GM19043 (cell line): Measurements from ENCODE around the gene EXOC3L1.
A peak's percentile ranks its signal among the peaks of the same experiment; 100 is the strongest.

ENCODE experiments used
- ATAC-seq: cut with Tn5 transposase; IDR thresholded peaks from one replicate; pipeline ENCODE4 v1.9.1; 2021; ENCODE audit warnings: low read depth; ENCODE audit not compliant: unreplicated experiment

EXOC3L1 gene

DNA sequence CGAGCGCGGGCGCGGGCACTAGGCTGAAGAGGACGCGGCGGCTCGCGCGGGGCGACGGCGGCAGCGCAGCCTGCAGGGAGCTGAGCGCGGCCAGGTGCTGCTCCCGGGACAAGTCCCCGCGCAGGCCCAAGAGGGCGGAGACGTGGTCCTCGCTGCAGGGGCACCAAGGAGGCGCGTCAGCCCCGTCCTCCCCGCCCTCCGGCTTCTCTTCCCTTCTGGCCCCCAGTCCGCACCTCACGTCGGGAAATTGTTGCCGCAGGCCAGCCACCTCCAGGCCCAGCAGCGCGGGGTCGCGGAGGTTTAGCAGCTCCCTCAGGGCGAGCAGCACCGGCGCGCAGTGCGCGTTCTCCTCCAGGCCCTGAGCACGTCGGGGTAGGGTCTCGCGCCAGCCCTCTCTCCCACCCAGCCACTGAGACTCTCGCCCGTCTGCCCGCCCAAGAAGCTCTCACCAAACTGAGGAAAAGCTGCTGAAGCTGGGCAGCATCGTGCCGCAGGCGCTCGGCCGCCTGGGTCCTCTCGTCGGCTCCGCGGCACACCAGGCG lies 5.4 kb downstream of the EXOC3L1 start:
- no peak for ATAC-seq

DNA sequence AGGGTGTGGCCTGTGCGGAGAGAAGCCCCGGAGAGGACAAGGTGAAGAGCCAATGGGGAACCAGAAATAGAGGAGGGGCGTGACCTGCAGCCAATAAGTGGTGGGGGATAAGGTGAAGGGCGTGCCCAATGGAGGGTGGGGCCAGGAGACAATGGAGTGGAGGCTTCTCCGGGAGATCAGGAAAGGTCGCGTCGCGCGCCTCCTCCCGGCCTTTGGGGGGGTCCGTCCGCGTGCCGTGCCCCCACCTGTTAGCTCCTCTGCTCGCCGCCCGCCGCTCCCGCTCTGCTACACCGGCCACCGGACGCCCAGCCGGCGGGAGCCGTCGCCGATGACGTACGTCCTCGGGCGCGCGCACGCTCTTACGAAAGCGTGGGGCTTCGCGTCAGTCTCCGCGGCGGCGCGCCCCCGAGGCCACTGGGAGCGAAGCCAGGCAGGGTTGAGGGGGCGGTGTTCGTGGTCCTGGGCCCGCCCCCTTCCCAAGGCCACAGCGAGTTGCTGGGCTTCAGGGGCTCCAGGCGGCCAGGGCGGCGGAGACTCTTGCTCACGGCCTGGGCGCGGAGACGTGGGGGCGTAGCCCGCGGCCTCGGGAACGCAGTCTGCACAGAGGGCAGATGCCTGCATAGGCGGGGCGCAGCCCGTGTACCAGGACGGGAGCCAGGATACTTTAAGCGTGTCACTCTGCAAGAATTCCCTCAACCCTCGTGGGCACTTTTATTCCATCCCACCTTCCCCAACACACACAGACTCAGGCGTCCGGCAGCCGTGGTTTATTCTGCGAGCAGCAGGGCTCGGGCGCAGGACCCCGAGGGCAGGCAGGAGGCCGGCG lies 6.1 kb downstream of the EXOC3L1 start, which contains the start of gene MATCAP1:
MATCAP1 (minus strand) TSS at position 337 of the 826 bp plus-strand sequence. CDS start 3,353 bp downstream, outside the sequence.
- ATAC-seq = peak; percentile 93

DNA sequence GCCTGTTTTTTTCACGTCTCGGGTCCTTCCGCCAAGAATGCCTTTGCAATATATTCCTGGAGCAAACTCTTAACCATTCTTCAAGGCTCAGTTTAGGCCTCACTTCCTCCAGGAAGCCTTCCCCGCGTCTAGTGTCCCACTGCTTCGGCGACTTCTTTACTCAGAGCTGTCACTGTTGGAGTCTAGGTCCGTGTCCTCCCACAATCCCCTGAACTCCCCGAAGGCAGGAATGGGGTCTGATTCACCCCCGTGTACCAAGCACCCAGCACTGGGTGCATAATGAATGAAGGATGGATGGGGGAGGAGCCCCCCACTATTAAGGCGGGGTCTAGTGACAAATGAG lies 6.7 kb downstream of the EXOC3L1 start:
- ATAC-seq = no peak

DNA sequence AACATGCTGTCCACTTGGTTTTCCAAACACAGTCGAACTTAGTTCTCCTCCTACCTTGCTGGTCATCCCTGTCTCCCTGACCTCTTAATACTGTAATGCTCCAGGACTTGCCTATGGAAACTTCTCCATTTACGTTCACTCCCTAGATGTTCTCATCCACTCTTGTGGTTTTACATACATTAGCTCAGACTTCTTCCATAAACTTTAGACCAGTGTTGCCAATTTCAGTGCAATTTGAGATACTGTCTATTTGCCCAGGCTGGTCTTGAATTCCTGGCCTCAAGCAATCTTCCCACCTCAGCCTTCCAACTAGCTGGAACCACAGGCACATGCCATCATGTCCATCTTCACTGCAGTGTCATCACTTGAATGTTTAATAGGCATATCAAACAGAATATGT lies 7.6 kb downstream of the EXOC3L1 start:
- no peak for ATAC-seq

GRCh38 chr16:67181346-67181745 lies 8.6 kb downstream of the EXOC3L1 start:
- ATAC-seq = no peak

DNA sequence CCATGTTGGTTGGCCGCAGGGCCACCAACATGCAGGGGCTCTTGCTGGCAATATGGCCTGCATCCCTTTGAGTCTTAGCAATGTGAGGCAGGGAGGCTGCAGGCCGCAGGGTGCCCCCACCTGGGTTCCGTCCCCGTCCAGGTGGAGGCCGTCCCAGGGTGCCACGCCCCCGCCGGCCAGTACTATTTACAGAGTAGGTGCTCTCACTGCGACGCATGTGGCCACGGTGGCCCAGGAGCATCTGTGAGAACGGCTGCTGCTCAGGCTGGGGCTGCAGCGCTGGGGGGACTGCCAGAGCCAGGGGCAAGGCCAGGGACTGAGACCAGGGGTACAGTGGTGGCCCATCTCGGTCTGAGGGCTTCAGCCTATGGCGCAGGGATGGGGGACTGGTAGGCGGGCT lies 9.8 kb downstream of the EXOC3L1 start:
- no peak for ATAC-seq

DNA sequence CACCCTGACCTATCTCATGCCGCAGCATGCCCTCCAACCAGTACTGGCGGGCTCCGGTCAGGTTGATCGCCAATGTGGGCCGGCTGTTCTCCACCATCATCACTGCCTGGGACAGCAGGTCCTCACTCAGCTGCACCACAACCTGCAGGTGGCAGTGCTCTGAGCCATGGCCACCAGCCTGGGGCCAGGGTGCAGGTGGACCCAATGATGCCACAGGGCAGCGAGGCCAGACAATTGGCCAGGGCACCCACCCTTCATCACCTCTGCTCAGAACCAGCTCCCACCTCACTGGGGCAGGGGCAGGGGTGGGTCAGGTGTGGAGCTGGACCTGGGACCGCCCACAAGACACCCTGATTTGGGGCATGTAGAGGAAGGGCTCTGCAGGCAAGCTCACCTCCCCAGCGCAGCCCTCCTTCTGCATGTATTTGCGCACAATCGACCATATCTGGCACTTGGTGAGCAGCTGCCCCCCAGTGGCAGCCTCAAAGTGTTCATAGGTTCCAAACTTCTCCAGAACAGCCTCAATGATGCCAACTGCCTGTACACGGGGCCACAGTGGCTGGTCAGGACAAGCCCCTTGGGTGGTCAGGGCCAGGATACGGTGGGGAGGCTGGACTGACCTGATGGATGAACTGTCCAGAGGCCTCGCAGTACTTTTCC lies 10.4 kb downstream of the EXOC3L1 start:
- no peak for ATAC-seq

DNA sequence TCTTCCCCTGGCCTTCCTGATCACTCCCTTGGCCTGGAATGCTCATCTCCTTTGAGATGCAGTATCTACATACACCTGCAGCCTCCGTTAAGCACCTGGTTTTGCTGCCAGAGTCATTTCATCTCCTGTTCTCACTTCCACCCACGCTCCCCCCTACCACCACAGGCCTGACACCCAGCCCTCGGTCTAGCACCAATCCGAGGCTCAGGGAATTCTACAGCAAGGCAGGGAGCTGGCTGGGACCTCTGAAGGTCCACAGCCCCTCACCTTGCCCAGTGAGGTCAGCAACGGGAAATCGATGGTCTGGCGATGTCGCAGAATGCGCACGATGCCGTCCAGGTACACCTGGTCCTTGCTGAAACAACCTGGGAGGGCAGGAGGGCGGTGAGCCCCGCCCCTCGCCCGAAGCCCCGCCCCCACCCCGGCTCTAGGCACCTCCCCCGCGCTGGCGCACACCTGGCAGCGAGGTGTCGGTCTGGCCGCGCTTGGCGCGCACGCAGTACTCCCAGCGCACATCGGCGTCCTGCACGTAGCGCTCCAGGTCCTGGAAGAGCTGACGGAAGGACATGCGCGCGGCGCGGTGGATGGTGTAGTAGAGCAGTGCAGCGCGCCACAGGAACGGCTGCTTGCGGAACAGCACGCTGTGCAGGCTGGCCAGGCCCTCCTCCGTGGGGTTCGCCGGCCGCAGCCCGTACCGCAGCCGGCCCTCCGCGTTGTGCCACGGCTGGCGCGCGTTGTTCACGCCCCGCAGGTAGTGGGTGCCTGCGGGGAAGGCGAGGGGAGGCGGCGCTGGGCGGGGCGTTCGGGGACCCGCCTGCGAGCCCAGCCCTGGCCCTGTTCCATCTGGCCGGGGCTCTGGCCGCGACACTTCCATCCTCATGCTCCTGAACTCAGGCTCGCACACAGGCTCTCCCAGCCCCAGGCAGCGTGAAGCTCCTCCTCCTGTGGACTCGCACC lies 11.9 kb downstream of the EXOC3L1 start:
- no peak for ATAC-seq

GRCh38 chr16:67176662-67177061 lies 13.3 kb downstream of the EXOC3L1 start:
- ATAC-seq = no peak

GRCh38 chr16:67174706-67175231 lies 15.2 kb downstream of the EXOC3L1 start:
- no peak for ATAC-seq

- peak; percentile 40 for ATAC-seq
Observed at GRCh38 chr16:67173808-67174705, 15.9 kb downstream of the EXOC3L1 start.

DNA sequence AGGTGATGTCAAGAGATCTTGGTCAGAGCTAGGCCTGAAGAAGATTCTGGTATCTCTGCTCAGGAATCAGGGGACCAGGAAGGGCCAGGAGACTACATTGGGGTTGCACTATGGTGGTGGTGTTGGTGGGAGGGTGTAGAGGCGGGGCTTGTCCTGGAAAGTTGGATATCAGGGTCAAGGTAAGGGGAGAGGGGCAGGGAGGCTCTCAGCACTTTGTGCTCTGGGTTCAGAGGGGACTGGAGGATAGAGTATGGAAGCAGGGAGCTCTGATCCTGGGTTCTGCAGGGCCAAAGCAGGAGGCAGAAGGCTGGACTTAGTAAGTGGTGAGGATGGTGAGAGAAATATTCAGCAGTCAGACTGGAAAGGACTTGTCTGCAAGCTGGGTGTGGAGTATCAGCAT lies 16.6 kb downstream of the EXOC3L1 start:
- ATAC-seq = no peak

GRCh38 chr16:67170949-67171649 lies 18.8 kb downstream of the EXOC3L1 start:
- ATAC-seq = no peak

- ATAC-seq = peak; percentile 32
Observed at GRCh38 chr16:67170168-67170948, 19.6 kb downstream of the EXOC3L1 start, which contains the start of gene NOL3. Gene NOL3 (plus strand): TSS chr16:67170538.

- no peak for ATAC-seq
Observed at GRCh38 chr16:67169642-67170167, 20.2 kb downstream of the EXOC3L1 start.

DNA sequence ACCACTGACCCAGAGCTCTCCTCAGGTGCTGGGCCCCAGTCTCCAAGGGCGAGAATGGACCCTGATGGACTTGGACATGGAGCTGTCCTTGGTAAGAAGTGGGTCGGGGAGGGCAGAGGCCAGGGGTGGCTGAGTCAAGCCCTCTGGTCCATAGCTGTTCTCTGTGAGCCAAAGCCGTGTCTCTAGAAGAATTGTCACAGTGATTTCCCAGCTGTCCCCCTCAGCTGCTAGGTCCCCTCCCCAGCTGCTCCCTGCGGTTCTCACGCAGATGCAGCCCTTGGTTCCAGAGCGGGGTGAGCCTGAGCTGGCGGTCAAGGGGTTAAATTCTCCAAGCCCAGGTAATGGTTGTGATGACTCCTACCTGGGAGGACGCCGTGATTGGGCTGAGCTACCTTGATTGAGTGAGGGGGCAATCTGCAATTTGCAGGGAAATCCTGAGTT lies 20.9 kb downstream of the EXOC3L1 start:
- no peak for ATAC-seq

- ATAC-seq = no peak
Observed at GRCh38 chr16:67167588-67167987, 22.3 kb downstream of the EXOC3L1 start.
